GM12878 (cell line): Measurements from ENCODE around the gene MEX3C. TPM values are rescaled to one million over a fixed set of nuclear protein-coding genes. Genes with fewer than 3 reads are reported as not detected.
A peak's percentile ranks its signal among the peaks of the same experiment; 100 is the strongest.

Experiments
- ATAC-seq: fragments of 200-7000 bp; cut with Tn5 transposase; 3 replicates; pipeline ENCODE4 v1.9.1; 2020; ENCODE audit warnings: mild to moderate bottlenecking, moderate library complexity
- BruUV-seq: library from RNA; stranded (reverse); fragments of 400-500 nt; replicated peaks from 2 replicates; lab custom pipeline; 2021; lab: Mats Ljungman, UMichigan
- CTCF ChIA-PET: fragments of 300-600 bp; sonication (Branson Sonifier 250); formaldehyde crosslinking; extraction: SDS; loops from one replicate; lab custom pipeline; 2021; ENCODE audit warnings: inconsistent platforms; lab: Yijun Ruan, JAX
- POLR2A ChIA-PET: fragments of 350-600 bp; formaldehyde crosslinking; extraction: SDS; loops from one replicate; lab custom pipeline; 2021; ENCODE audit warnings: inconsistent platforms; lab: Charles Lee
- RAD21 ChIA-PET: fragments of 300-600 bp; sonication (Branson Sonifier 250); formaldehyde crosslinking; loops from one replicate; lab custom pipeline; 2023; ENCODE audit warnings: antibody characterized with exemption; ENCODE audit not compliant: unreplicated experiment; lab: Charles Lee
- SMC1A ChIA-PET: fragments of 300-600 bp; sonication (Branson Sonifier 250); formaldehyde crosslinking; loops from one replicate; lab custom pipeline; 2023; ENCODE audit not compliant: unreplicated experiment, uncharacterized antibody; lab: Charles Lee
- DNase-seq: peaks from one replicate; pipeline ENCODE4 v3.0.0-alpha.2; 2011; ENCODE audit warnings: low read depth, low spot score
- FAIRE-seq: peaks from 3 replicates; lab custom pipeline; 2011; peaks lifted over from hg19 to GRCh38; lab: Jason Lieb, UNC
- H2AFZ ChIP-seq: 2 replicates; pipeline ENCODE4 v1.6.0; 2011; ENCODE audit warnings: low read depth, low read length, control low read depth; ENCODE audit not compliant: control insufficient read depth
- H3K27ac ChIP-seq: 2 replicates; pipeline ENCODE4 v1.5.1; 2011; ENCODE audit warnings: control low read depth; ENCODE audit not compliant: control insufficient read depth, insufficient read depth
- H3K27me3 ChIP-seq, 2 experiments: replicated peaks in 1 of 2; 2 replicates each; pipeline versions ENCODE4 v1.6.0 to v1.6.1; 2011; ENCODE audit warnings: low read length in 1 of 2; ENCODE audit not compliant: control insufficient read depth in 2 of 2, insufficient read depth in 2 of 2
- H3K36me3 ChIP-seq, 2 experiments: 2 replicates each; pipeline ENCODE4 v1.5.1; 2011; ENCODE audit warnings: low read length in 1 of 2; ENCODE audit not compliant: control insufficient read depth in 2 of 2, insufficient read depth in 2 of 2
- H3K4me1 ChIP-seq: 2 replicates; pipeline ENCODE4 v1.6.1; 2011; ENCODE audit warnings: mild to moderate bottlenecking, low read length, moderate library complexity, mixed read lengths; ENCODE audit not compliant: control insufficient read depth, insufficient read depth
- H3K4me2 ChIP-seq: 2 replicates; pipeline ENCODE4 v1.6.0; 2011; ENCODE audit warnings: control low read depth; ENCODE audit not compliant: control insufficient read depth, insufficient read depth
- H3K4me3 ChIP-seq: fragments of 200-600 bp; sonication (generic); 2 replicates; pipeline ENCODE4 v1.5.1; 2016
- H3K79me2 ChIP-seq: 2 replicates; pipeline ENCODE4 v1.6.0; 2011; ENCODE audit warnings: low read length; ENCODE audit not compliant: control insufficient read depth, insufficient read depth
- H3K9ac ChIP-seq: 2 replicates; pipeline ENCODE4 v1.8.0; 2011; ENCODE audit warnings: low read length, control low read depth, mixed read lengths; ENCODE audit not compliant: control insufficient read depth, insufficient read depth
- H3K9me3 ChIP-seq: replicated peaks from 3 replicates; pipeline ENCODE4 v1.5.1; 2011; ENCODE audit warnings: mild to moderate bottlenecking, low read length; ENCODE audit not compliant: control insufficient read depth, insufficient read depth
- H4K20me1 ChIP-seq: 2 replicates; pipeline ENCODE4 v1.6.0; 2011; ENCODE audit not compliant: control insufficient read depth, insufficient read depth
- BMI1 ChIP-seq: fragments of 450-650 bp; IDR thresholded peaks from 2 replicates; pipeline ENCODE4 v1.6.1; 2016; ENCODE audit warnings: mild to moderate bottlenecking, moderate library complexity, borderline replicate concordance
- CTCF ChIP-seq, 3 experiments: IDR thresholded peaks in 2 of 3; conservative IDR thresholded peaks in 1 of 3; 2 replicates each; pipeline ENCODE4 v1.5.1; 2011; ENCODE audit warnings: low read depth in 3 of 3, low read length in 3 of 3, mild to moderate bottlenecking in 3 of 3, control low read depth in 2 of 3, moderate library complexity in 2 of 3, inconsistent platforms in 1 of 3, mixed read lengths in 1 of 3; ENCODE audit not compliant: control insufficient read depth in 2 of 3, insufficient read depth in 1 of 3; ENCODE audit errors: extremely low read depth in 1 of 3
- EGR1 ChIP-seq, 2 experiments: IDR thresholded peaks; 1 replicate in 1 of 2; 2 replicates in 1 of 2; pipeline ENCODE4 v1.6.1; 2011 to 2012; ENCODE audit warnings: low read depth in 2 of 2, low read length in 2 of 2, borderline replicate concordance in 1 of 2, mild to moderate bottlenecking in 1 of 2, moderate library complexity in 1 of 2
- ELK1 ChIP-seq: IDR thresholded peaks from 2 replicates; pipeline ENCODE4 v1.6.1; 2012; ENCODE audit warnings: low read depth, low read length, improper control_type of control experiment
- EZH2 ChIP-seq: IDR thresholded peaks from 2 replicates; pipeline ENCODE4 v1.6.1; 2012; ENCODE audit warnings: low read depth, mild to moderate bottlenecking, control low read depth, inconsistent platforms, low read length, borderline replicate concordance; ENCODE audit not compliant: control insufficient read depth
- GATAD2B ChIP-seq: fragments of 450-650 bp; conservative IDR thresholded peaks from 2 replicates; pipeline ENCODE4 v1.6.1; 2017; ENCODE audit warnings: low read depth, mild to moderate bottlenecking, moderate library complexity
- HDGF ChIP-seq: fragments of 450-650 bp; IDR thresholded peaks from 2 replicates; pipeline ENCODE4 v1.6.1; 2016; ENCODE audit warnings: antibody characterized with exemption
- HSF1 ChIP-seq: fragments of 150-350 bp; IDR thresholded peaks from 2 replicates; pipeline ENCODE4 v1.6.1; 2014; ENCODE audit warnings: mild to moderate bottlenecking, low read depth, low read length
- IKZF2 ChIP-seq, 2 experiments: fragments of 450-650 bp; IDR thresholded peaks; 2 replicates each; pipeline ENCODE4 v1.6.1; 2017; ENCODE audit warnings: mild to moderate bottlenecking in 2 of 2, moderate library complexity in 2 of 2
- RBBP5 ChIP-seq: fragments of 200-600 bp; sonication (generic); conservative IDR thresholded peaks from 2 replicates; pipeline ENCODE4 v1.6.1; 2016
- RFX5 ChIP-seq: IDR thresholded peaks from 2 replicates; pipeline ENCODE4 v1.6.1; 2011; ENCODE audit warnings: low read depth, low read length, improper control_type of control experiment
- SIN3A ChIP-seq: IDR thresholded peaks from 2 replicates; pipeline ENCODE4 v1.6.1; 2012; ENCODE audit warnings: low read depth, low read length, improper control_type of control experiment
- SREBF1 ChIP-seq: IDR thresholded peaks from 2 replicates; pipeline ENCODE4 v1.6.1; 2012; ENCODE audit warnings: mild to moderate bottlenecking, low read length
- SUPT20H ChIP-seq: IDR thresholded peaks from 2 replicates; pipeline ENCODE4 v1.6.1; 2011; ENCODE audit warnings: low read depth, mild to moderate bottlenecking, low read length, moderate library complexity, borderline replicate concordance; ENCODE audit not compliant: control insufficient read depth
- WGBS: methylation state at CpG from one replicate; pipeline ENCODE4 v1.1.6; 2016; ENCODE audit warnings: low lambda C conversion rate; ENCODE audit not compliant: insufficient replicate concordance, insufficient coverage; ENCODE audit errors: missing lambda C conversion rate; 5-methylcytosine and 5-hydroxymethylcytosine counted together
- in situ Hi-C: fragments of 300-500 bp; cut with MboI; formaldehyde crosslinking; loops from 9 replicates; pipeline ENCODE4 v1.14.3; 2018; ENCODE audit warnings: mixed read lengths
- intact Hi-C: fragments of 100-400 bp; cut with micrococcal nuclease; formaldehyde crosslinking; loops from one replicate; pipeline ENCODE4 v1.14.2; 2022; ENCODE audit not compliant: unreplicated experiment
- polyA plus RNA-seq, 11 experiments: library from polyadenylated mRNA; depleted of rRNA in 4 of 11; unstranded in 6 of 11; stranded (reverse) in 5 of 11; fragments of >200 nt; fragmentation: Nextera tagmentation in 4 of 11; fragmentation: Illumina TruSeq in 1 of 11; extraction: Ambion mirVana in 4 of 11; extraction: Trizol in 1 of 11; gene quantifications; 1 replicate in 1 of 11; 2 replicates in 10 of 11; pipeline versions ENCODE4 v1.2.1 to v1.2.3, GENCODE V29; 2011 to 2016; ENCODE audit warnings: inconsistent platforms in 2 of 11, missing spikeins in 2 of 11, low read depth in 1 of 11
- total RNA-seq, 4 experiments: library from RNA; depleted of rRNA in 3 of 4; stranded (reverse); fragments of >200 nt in 3 of 4; fragmentation: Illumina TruSeq in 1 of 4; extraction: Trizol in 1 of 4; gene quantifications; 2 replicates each; pipeline versions ENCODE4 v1.2.1 to v1.2.3, GENCODE V29; 2013 to 2021

MEX3C gene
- total and polyA plus RNA-seq, 10 of the 15 experiments (the other 5 are each of a cell fraction or from before 2014, with no cell fraction given) = 6.7 to 48.8 (median 21.3) TPM

- Histone ChIP-seq H3K4me2 (no peak overlapping the region), H3K27me3 (no peaks in the 10 kb centered on the region; a peak in 1 of 4 replicates), H3K36me3 (no peaks in the 10 kb centered on the region), H4K20me1 (no peaks in the 10 kb centered on the region), H3K27ac (no peak overlapping the region), H3K79me2 (no peaks in the 10 kb centered on the region), H3K9me3 (no peaks in the 10 kb centered on the region), H3K9ac (no peak overlapping the region), H2AFZ (peak overlapping the region; percentile 12; the same call in 1 of the 2 replicates), H3K4me1 (no peaks in the 10 kb centered on the region), H3K4me3 (no peak overlapping the region)
- intact Hi-C loops (no loop called here), in situ Hi-C loops (no loop called here)
- SMC1A ChIA-PET = interaction anchor here (1.1 to 2.2 kb wide), 3 partner anchors 16 to 51 kb away, joined by 3 to 4 read pairs (median 4); no protein-coding TSS in a partner anchor
- ATAC-seq (peak; percentile 38), FAIRE-seq (no peak), DNase-seq (no peak)
- no TSS peak for BruUV-seq
- WGBS = 27% methylated on average over 11 of the region's 11 CpGs
- RAD21 ChIA-PET = interaction anchor here (1.2 to 1.9 kb wide), 2 partner anchors 32 to 48 kb away, joined by 4 read pairs; no protein-coding TSS in a partner anchor
- POLR2A ChIA-PET = interaction anchor here (0.6 to 0.7 kb wide), 2 partner anchors 28 to 946 kb away, joined by 3 read pairs; no protein-coding TSS in a partner anchor
- CTCF ChIA-PET = interaction anchor here (1.4 kb wide), 1 partner anchor 10 kb away, joined by 4 read pairs; no protein-coding TSS in a partner anchor
- TF ChIP-seq RFX5 = no peak
- TF ChIP-seq IKZF2 (IDR thresholded peaks at IDR 0.05) = no peak
- no peak for TF ChIP-seq EGR1 (IDR thresholded peaks at IDR 0.05; ENCODE audit: borderline replicate concordance in 1 of 2, low read depth in 2 of 2, low read length in 2 of 2)
- no peak for TF ChIP-seq SIN3A
- TF ChIP-seq SUPT20H = no peak
- TF ChIP-seq RBBP5 = no peak
- TF ChIP-seq GATAD2B = no peak
- no peak for TF ChIP-seq ELK1
- no peak for TF ChIP-seq HSF1
- TF ChIP-seq SREBF1 = no peak
- no peak for TF ChIP-seq EZH2
- no peak for TF ChIP-seq HDGF
- no peak for TF ChIP-seq BMI1
- no peak for TF ChIP-seq CTCF (IDR thresholded peaks at IDR 0.05 in 2 of 3, conservative IDR thresholded peaks at IDR 0.05 in 1 of 3; ENCODE audit: control insufficient read depth in 2 of 3, extremely low read depth in 1 of 3, insufficient read depth in 1 of 3, low read depth in 3 of 3, low read length in 3 of 3)
Measured at GRCh38 chr18:51234117-51235008, 36.9 kb upstream of the MEX3C start.
